ENCODE measurements around the gene UBR1.

DNA sequence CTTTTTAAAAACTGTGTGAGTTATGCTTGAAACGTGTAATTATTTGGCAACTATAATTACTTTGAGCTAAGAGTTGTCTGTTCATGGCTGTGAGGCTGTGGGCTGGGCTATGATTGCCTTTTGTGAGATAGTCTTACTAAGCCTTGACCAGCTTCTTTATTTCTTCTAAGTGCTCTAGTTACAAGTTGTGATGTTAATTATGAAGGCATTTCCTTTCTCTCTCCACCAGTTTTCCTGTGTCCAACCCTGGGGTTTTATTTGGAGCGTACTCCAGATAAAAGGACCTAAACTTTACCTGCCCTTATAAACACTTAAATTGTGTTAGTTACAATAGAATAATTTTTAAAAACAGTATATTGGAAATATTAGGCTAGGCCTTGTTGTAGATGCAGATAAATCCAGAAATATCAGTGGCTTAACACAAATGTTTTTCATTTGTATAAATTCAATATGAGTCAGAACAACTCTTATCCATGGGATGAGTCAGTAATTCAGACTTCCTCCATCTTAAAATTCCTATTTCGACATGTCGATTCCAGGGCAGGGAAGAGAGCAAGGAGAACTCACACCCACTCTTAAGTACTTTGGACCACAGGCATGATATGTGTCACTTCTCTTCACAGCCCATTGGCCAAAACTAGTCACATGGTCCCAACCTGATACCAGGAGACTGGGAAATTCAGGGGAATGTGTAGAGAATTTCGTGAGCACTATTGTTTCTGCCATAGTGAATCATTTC lies 44.5 kb upstream of the UBR1 start:
- no peak for TF ChIP-seq CTCF (IDR thresholded peaks at IDR 0.05)
- no peak for TF ChIP-seq POLR2A (IDR thresholded peaks at IDR 0.05)

Data from esophagus squamous epithelium (tissue), 4 donors.